ENCODE measurements around the gene SYT1. TPM values are rescaled to one million over a fixed set of nuclear protein-coding genes. Genes with fewer than 3 reads are reported as not detected.

The SYT1 gene
- total RNA-seq, 1 donor from 2014 or later = 0.59 TPM

DNA sequence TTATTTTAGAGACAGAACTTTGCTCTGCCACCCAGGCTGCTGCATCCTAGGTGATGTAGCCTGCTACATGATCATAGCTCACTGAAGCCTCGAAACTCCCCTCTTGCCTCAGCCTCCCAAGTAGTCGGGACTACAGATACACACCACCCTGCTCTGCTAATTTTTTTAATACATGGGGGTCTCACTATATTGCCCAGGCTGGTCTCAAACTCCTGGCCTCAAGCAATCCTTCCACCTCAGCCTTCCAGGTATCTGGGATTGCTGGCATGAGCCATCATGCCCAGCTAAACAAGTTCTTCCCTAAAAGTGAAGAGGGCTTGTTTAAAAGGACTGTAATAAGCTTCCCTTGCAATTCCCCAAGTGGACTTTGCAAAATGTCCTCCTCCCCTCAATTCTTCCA lies 515.8 kb downstream of the SYT1 start:
- Mint-ChIP-seq H3K4me3 (ENCODE audit: unreplicated experiment) (no peak overlapping the region), H3K27me3 (ENCODE audit: unreplicated experiment) (no peaks in the 10 kb centered on the region), H3K36me3 (ENCODE audit: unreplicated experiment) (no peaks in the 10 kb centered on the region), H3K9me3 (ENCODE audit: unreplicated experiment) (no peaks in the 10 kb centered on the region), H3K27ac (ENCODE audit: unreplicated experiment) (no peak overlapping the region), H3K4me1 (ENCODE audit: unreplicated experiment) (peaks cover 6% of the 10 kb centered on the region)
- DNase-seq (ENCODE audit: extremely low spot score, unreplicated experiment) = no peak
- TF ChIP-seq, protein P1, sequence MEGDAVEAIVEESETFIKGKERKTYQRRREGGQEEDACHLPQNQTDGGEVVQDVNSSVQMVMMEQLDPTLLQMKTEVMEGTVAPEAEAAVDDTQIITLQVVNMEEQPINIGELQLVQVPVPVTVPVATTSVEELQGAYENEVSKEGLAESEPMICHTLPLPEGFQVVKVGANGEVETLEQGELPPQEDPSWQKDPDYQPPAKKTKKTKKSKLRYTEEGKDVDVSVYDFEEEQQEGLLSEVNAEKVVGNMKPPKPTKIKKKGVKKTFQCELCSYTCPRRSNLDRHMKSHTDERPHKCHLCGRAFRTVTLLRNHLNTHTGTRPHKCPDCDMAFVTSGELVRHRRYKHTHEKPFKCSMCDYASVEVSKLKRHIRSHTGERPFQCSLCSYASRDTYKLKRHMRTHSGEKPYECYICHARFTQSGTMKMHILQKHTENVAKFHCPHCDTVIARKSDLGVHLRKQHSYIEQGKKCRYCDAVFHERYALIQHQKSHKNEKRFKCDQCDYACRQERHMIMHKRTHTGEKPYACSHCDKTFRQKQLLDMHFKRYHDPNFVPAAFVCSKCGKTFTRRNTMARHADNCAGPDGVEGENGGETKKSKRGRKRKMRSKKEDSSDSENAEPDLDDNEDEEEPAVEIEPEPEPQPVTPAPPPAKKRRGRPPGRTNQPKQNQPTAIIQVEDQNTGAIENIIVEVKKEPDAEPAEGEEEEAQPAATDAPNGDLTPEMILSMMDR (IDR thresholded peaks at IDR 0.05) = no peak

DNA sequence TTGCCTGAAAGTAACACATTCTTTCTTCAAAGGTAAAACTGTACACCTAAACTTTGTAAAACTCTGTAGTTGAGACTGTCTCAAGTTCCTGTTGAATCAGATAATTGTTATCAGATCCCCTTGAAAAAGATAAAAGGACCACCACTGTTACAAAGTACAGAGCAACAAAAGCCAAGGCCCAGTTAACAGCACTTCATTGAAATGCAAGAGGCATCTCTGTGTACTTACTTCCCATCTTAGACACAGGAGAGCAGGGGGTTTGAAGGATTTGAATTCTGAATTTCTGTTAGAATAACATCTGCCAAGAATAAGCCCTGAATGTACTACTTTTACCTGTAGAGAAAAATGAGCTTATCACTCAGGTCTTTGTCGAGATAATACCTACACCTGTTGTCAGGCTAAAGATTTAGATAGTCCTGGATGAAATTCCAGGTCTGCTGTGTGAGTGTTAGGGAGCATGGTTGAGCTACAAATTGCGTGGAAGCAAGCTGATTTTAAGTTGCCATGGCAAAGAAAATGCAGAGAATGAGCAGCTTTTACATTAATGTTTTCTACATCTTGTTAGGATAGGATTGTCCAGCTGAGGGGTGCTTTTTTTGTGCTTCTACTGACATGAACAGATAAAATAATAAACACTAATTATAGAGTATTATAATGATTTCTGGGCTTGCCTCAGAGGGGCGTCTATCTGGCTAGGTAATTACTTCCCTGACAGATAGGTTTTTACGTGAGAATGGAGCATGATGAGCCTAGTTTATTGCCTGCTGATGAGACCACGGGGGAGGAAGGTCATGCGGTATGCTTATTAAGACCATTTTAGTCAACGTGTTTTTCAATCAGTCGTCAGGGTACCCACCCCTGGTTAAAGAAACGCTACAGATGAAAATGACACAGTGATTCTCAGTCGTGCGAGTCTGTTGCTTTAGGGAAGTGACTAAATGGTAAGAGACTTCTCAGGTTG lies 517.0 kb downstream of the SYT1 start:
- Mint-ChIP-seq H3K36me3 (ENCODE audit: unreplicated experiment) (no peaks in the 10 kb centered on the region), H3K4me1 (ENCODE audit: unreplicated experiment) (peaks cover 6% of the 10 kb centered on the region), H3K27me3 (ENCODE audit: unreplicated experiment) (no peaks in the 10 kb centered on the region), H3K9me3 (ENCODE audit: unreplicated experiment) (no peaks in the 10 kb centered on the region), H3K27ac (ENCODE audit: unreplicated experiment) (no peak overlapping the region), H3K4me3 (ENCODE audit: unreplicated experiment) (no peak overlapping the region)
- no peak for DNase-seq (ENCODE audit: extremely low spot score, unreplicated experiment)
- TF ChIP-seq, protein P1 (IDR thresholded peaks at IDR 0.05) = no peak

DNA sequence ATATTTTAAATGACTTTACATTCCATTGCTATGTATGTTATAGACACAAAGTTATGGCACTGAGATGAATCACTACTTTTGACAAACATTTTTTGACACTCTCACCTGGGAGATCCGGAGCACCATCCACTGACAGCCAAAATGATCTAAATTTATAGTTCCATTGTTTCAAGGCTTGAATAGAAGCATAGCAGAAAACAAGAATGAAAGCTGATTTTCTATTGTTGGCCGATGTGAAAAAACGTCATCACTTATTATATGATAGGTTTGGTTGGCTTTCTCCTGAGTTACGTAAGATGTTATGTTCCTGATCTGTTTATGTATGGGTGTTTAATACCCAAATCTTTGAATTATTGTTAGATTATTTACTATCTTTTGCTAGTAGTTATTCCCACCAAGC lies 520.0 kb downstream of the SYT1 start:
- no peaks in the 10 kb centered on the region for H3K27me3 Mint-ChIP-seq (ENCODE audit: unreplicated experiment)
- no peaks in the 10 kb centered on the region for H3K36me3 Mint-ChIP-seq (ENCODE audit: unreplicated experiment)
- H3K4me1 Mint-ChIP-seq (ENCODE audit: unreplicated experiment) = no peaks in the 10 kb centered on the region
- TF ChIP-seq, protein P1 (IDR thresholded peaks at IDR 0.05) = no peak
- H3K27ac Mint-ChIP-seq (ENCODE audit: unreplicated experiment) = no peak overlapping the region
- no peak overlapping the region for H3K4me3 Mint-ChIP-seq (ENCODE audit: unreplicated experiment)
- no peak for DNase-seq (ENCODE audit: extremely low spot score, unreplicated experiment)
- no peaks in the 10 kb centered on the region for H3K9me3 Mint-ChIP-seq (ENCODE audit: unreplicated experiment)

DNA sequence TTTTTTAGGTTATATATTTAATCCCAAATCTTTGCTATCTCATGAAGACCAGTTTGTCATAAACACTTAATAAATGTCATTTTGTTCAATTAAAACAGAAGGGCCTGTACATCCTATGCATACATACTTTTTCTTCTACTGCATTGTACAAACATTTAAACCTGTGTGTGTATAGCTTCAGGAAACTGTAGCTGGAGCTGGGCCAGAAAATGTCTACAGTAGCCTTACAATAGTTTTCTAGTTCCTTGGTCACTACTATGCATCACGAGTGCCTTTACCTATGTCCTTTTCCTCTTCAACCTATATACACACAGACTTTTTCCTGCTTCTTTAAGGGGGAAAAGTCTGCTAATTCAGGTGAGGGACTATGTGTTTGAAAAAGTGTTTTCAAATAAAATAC lies 523.4 kb downstream of the SYT1 start:
- no peak for DNase-seq (ENCODE audit: extremely low spot score, unreplicated experiment)
- TF ChIP-seq, protein P1 (IDR thresholded peaks at IDR 0.05) = no peak
- H3K27me3 Mint-ChIP-seq (ENCODE audit: unreplicated experiment) = no peaks in the 10 kb centered on the region
- H3K36me3 Mint-ChIP-seq (ENCODE audit: unreplicated experiment) = no peaks in the 10 kb centered on the region
- no peak overlapping the region for H3K4me3 Mint-ChIP-seq (ENCODE audit: unreplicated experiment)
- H3K4me1 Mint-ChIP-seq (ENCODE audit: unreplicated experiment) = no peaks in the 10 kb centered on the region
- H3K9me3 Mint-ChIP-seq (ENCODE audit: unreplicated experiment) = no peaks in the 10 kb centered on the region
- H3K27ac Mint-ChIP-seq (ENCODE audit: unreplicated experiment) = no peak overlapping the region

DNA sequence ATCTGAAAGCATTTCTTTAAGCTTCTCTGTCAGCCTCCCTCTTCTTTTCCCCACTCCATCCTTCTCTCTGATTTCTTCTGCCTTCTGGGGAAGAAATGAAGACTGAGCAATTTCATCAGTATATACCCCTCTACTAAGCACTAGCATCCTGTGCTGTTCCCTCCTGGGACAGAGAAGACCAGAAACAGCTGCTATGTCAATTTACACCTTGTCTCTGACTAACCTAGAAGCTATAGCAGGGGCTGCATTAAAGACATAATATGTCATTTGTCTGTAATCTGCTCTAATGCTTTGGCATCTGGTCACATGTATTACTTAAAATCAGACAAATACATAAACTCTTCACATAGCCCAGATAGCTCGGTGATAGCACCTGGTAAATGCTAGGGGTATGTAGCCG lies 529.3 kb downstream of the SYT1 start:
- DNase-seq (ENCODE audit: extremely low spot score, unreplicated experiment) = no peak
- H3K27me3 Mint-ChIP-seq (ENCODE audit: unreplicated experiment) = no peaks in the 10 kb centered on the region
- no peaks in the 10 kb centered on the region for H3K4me1 Mint-ChIP-seq (ENCODE audit: unreplicated experiment)
- H3K9me3 Mint-ChIP-seq (ENCODE audit: unreplicated experiment) = no peaks in the 10 kb centered on the region
- TF ChIP-seq, protein P1 (IDR thresholded peaks at IDR 0.05) = no peak
- no peak overlapping the region for H3K4me3 Mint-ChIP-seq (ENCODE audit: unreplicated experiment)
- H3K27ac Mint-ChIP-seq (ENCODE audit: unreplicated experiment) = no peak overlapping the region
- no peaks in the 10 kb centered on the region for H3K36me3 Mint-ChIP-seq (ENCODE audit: unreplicated experiment)

All from osteocyte (in vitro differentiated cells).